Measurements from ENCODE around the gene TESK1. TPM values are rescaled to one million over a fixed set of nuclear protein-coding genes. Genes with fewer than 3 reads are reported as not detected.

The TESK1 gene
- total and polyA plus RNA-seq, 2 donors, result 9.3 to 32.8 TPM

GRCh38 chr9:35653611-35654010, 48.5 kb downstream of the TESK1 start:
- no peak overlapping the region for H3K27ac ChIP-seq (ENCODE audit: low read depth in 1 of 2, low read length in 1 of 2)
- 93% methylated on average over 2 of the region's 2 CpGs for WGBS

GRCh38 chr9:35656348-35656747, 51.3 kb downstream of the TESK1 start:
- no peak overlapping the region for H3K4me3 ChIP-seq (ENCODE audit: low read length in 2 of 2)
- peaks cover 14% of the 10 kb centered on the region in 2 donors for H3K36me3 ChIP-seq (ENCODE audit: control insufficient read depth in 2 of 2, insufficient read depth in 2 of 2, low read length in 1 of 2)
- peaks cover 40 to 64% of the 10 kb centered on the region in 2 donors for H3K4me1 ChIP-seq (ENCODE audit: control insufficient read depth in 2 of 2, insufficient read depth in 2 of 2, low read length in 2 of 2)
- H3K27me3 ChIP-seq (ENCODE audit: control insufficient read depth in 2 of 2, insufficient read depth in 1 of 2, low read length in 1 of 2), result peaks cover 0 to 2% of the 10 kb centered on the region in 2 donors
- DNase-seq (ENCODE audit: low read depth in 6 of 9, low spot score in 9 of 9), result no peak
- 79% methylated on average over 17 of the region's 17 CpGs for WGBS
- no peak overlapping the region for H3K27ac ChIP-seq (ENCODE audit: low read depth in 1 of 2, low read length in 1 of 2)
- H3K9me3 ChIP-seq (ENCODE audit: control insufficient read depth in 2 of 2, insufficient read depth in 1 of 2, low read length in 1 of 2), result no peaks in the 10 kb centered on the region

More at GRCh38 chr9:35653611-35654010, 48.5 kb downstream of the TESK1 start:
- Histone ChIP-seq H3K36me3 (ENCODE audit: control insufficient read depth in 2 of 2, insufficient read depth in 2 of 2, low read length in 1 of 2) (peaks cover 0 to 7% of the 10 kb centered on the region in 2 donors), H3K4me1 (ENCODE audit: control insufficient read depth in 2 of 2, insufficient read depth in 2 of 2, low read length in 2 of 2) (peaks cover 29 to 60% of the 10 kb centered on the region in 2 donors), H3K4me3 (ENCODE audit: low read length in 2 of 2) (no peak overlapping the region), H3K27me3 (ENCODE audit: control insufficient read depth in 2 of 2, insufficient read depth in 1 of 2, low read length in 1 of 2) (peaks cover 0 to 2% of the 10 kb centered on the region in 2 donors), H3K9me3 (ENCODE audit: control insufficient read depth in 2 of 2, insufficient read depth in 1 of 2, low read length in 1 of 2) (no peaks in the 10 kb centered on the region)
- DNase-seq (ENCODE audit: low read depth in 6 of 9, low spot score in 9 of 9), result no peak

DNA sequence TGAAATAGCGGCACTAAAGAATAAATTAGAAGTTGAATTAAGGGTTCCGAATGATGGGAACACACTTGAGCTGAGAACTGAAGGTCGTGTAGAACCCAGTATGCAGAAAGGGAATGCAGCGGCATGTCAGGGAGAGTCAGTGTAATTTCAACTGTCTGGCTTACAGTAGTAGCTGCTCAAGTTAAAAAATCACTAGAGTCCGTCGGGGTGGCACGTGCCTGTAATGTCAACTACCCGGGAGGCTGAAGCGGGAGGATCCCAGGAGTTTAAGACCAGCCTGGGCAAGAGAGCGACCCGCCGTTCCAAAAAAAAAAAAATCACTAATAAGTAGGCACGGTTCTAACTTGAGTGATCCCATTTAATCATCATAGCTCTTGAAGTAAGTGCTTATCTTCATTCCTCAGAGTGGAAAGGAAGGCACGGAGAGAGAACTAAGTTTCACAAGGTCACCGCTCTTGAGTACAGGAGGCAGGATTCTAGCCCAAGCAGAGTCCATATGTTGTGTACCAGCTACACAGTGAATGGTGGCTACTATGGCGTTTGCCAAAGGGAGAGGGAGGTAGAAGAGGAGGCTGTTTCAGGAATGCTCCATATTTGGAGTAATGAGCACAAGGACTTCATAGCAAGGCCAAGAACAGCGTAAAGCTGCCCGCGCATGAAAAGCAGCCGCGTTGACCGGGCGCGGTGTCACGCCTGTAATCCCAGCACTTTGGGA, 51.9 kb downstream of the TESK1 start:
- peak overlapping the region in 1 of 2 donors; percentile 88 for H3K4me3 ChIP-seq (ENCODE audit: low read length in 2 of 2)
- H3K4me1 ChIP-seq (ENCODE audit: control insufficient read depth in 2 of 2, insufficient read depth in 2 of 2, low read length in 2 of 2), result peaks cover 41 to 64% of the 10 kb centered on the region in 2 donors
- H3K27ac ChIP-seq (ENCODE audit: low read depth in 1 of 2, low read length in 1 of 2), result peak overlapping the region; percentile 81 to 93
- H3K9me3 ChIP-seq (ENCODE audit: control insufficient read depth in 2 of 2, insufficient read depth in 1 of 2, low read length in 1 of 2), result no peaks in the 10 kb centered on the region
- peaks cover 0 to 2% of the 10 kb centered on the region in 2 donors for H3K27me3 ChIP-seq (ENCODE audit: control insufficient read depth in 2 of 2, insufficient read depth in 1 of 2, low read length in 1 of 2)
- peak in 1 of 9 donors; percentile 38 for DNase-seq (ENCODE audit: low read depth in 6 of 9, low spot score in 9 of 9)
- H3K36me3 ChIP-seq (ENCODE audit: control insufficient read depth in 2 of 2, insufficient read depth in 2 of 2, low read length in 1 of 2), result peaks cover 15 to 19% of the 10 kb centered on the region in 2 donors
- WGBS, result 39% methylated on average over 25 of the region's 25 CpGs

GRCh38 chr9:35657546-35658136, 52.6 kb downstream of the TESK1 start, which contains the start of gene RMRP:
Gene RMRP (minus strand): TSS chr9:35658019.
- Histone ChIP-seq H3K27ac (ENCODE audit: low read depth in 1 of 2, low read length in 1 of 2) (peak within 1 kb of the TSS; percentile 93 to 95), H3K9me3 (ENCODE audit: control insufficient read depth in 2 of 2, insufficient read depth in 1 of 2, low read length in 1 of 2) (no peaks in the 10 kb centered on the region), H3K27me3 (ENCODE audit: control insufficient read depth in 2 of 2, insufficient read depth in 1 of 2, low read length in 1 of 2) (peaks cover 0 to 2% of the 10 kb centered on the region in 2 donors), H3K4me1 (ENCODE audit: control insufficient read depth in 2 of 2, insufficient read depth in 2 of 2, low read length in 2 of 2) (peaks cover 42 to 65% of the 10 kb centered on the region in 2 donors), H3K36me3 (ENCODE audit: control insufficient read depth in 2 of 2, insufficient read depth in 2 of 2, low read length in 1 of 2) (peaks cover 16 to 20% of the 10 kb centered on the region in 2 donors), H3K4me3 (ENCODE audit: low read length in 2 of 2) (peak within 1 kb of the TSS; percentile 64 to 88)
- WGBS, result under 1% methylated on average over 42 of the region's 42 CpGs
- peak; percentile 77 to 95 (median 81) for DNase-seq (ENCODE audit: low read depth in 6 of 9, low spot score in 9 of 9)

DNA sequence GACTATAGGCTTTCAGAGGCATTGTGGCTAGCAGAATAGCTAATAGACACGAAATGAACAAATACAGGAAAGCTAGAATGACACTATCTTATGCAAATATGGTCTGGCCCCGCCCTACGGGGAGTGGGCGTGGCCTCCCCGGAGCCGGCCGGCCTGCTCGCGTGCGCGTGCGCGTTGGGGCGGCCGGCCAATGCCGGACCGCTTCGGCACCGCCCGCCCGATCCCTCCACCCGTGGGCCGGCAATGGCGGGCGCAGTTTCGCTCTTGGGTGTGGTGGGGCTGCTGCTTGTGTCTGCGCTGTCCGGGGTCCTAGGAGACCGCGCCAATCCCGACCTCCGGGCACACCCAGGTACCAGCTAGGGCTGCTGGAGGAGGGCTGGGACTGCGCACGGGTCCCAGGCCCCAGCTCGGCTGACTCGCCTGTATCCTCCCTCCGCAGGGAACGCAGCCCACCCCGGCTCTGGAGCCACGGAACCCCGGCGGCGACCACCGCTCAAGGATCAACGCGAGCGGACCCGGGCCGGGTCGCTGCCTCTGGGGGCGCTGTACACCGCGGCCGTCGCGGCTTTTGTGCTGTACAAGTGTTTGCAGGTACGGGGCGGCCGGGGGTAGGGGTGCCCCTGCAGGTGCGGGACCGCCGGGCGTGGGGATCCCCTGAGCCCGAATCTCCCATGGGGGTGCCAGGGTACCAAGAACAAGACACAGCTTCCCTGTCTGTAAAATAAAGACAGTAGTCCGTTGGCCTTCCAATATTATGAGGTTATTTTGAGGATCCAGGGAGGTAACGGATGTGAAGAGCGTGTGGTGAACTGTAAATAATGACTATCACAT, 53.3 kb downstream of the TESK1 start, which contains the start of gene CCDC107:
Gene CCDC107 (plus strand): TSS at position 156 of the 831 bp plus-strand sequence. CDS start 88 bp downstream, at position 244.
- H3K4me1 ChIP-seq (ENCODE audit: control insufficient read depth in 2 of 2, insufficient read depth in 2 of 2, low read length in 2 of 2), result peaks cover 49 to 73% of the 10 kb centered on the region in 2 donors

DNA sequence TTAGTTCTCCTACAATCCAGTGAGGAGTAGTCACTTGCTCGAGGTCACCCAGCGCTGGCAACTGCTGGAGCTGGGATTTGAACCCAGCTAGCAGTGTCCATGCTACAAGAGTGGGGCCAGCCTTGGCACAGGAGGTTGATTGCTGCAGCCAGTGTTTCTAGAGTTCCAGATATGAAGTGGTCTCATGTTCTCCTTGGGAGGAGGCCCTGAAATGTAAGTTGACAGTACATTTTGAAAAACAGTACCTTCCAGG, 53.8 kb downstream of the TESK1 start:
- Histone ChIP-seq H3K27me3 (ENCODE audit: control insufficient read depth in 2 of 2, insufficient read depth in 1 of 2, low read length in 1 of 2) (peaks cover 0 to 2% of the 10 kb centered on the region in 2 donors), H3K27ac (ENCODE audit: low read depth in 1 of 2, low read length in 1 of 2) (peak overlapping the region; percentile 93 to 95), H3K4me3 (ENCODE audit: low read length in 2 of 2) (peak overlapping the region; percentile 64 to 88), H3K4me1 (ENCODE audit: control insufficient read depth in 2 of 2, insufficient read depth in 2 of 2, low read length in 2 of 2) (peaks cover 49 to 74% of the 10 kb centered on the region in 2 donors), H3K9me3 (ENCODE audit: control insufficient read depth in 2 of 2, insufficient read depth in 1 of 2, low read length in 1 of 2) (no peaks in the 10 kb centered on the region), H3K36me3 (ENCODE audit: control insufficient read depth in 2 of 2, insufficient read depth in 2 of 2, low read length in 1 of 2) (peaks cover 16 to 25% of the 10 kb centered on the region in 2 donors)
- DNase-seq (ENCODE audit: low read depth in 6 of 9, low spot score in 9 of 9), result no peak
- 5% methylated on average over 2 of the region's 2 CpGs for WGBS

More for the DNA sequence above, 53.3 kb downstream of the TESK1 start, which contains the start of gene CCDC107:
- Histone ChIP-seq H3K4me3 (ENCODE audit: low read length in 2 of 2) (peak within 1 kb of the TSS; percentile 64 to 88), H3K27me3 (ENCODE audit: control insufficient read depth in 2 of 2, insufficient read depth in 1 of 2, low read length in 1 of 2) (peaks cover 0 to 2% of the 10 kb centered on the region in 2 donors), H3K27ac (ENCODE audit: low read depth in 1 of 2, low read length in 1 of 2) (peak within 1 kb of the TSS; percentile 93 to 95), H3K36me3 (ENCODE audit: control insufficient read depth in 2 of 2, insufficient read depth in 2 of 2, low read length in 1 of 2) (peaks cover 16 to 25% of the 10 kb centered on the region in 2 donors), H3K9me3 (ENCODE audit: control insufficient read depth in 2 of 2, insufficient read depth in 1 of 2, low read length in 1 of 2) (no peaks in the 10 kb centered on the region)
- WGBS, result under 1% methylated on average over 67 of the region's 67 CpGs
- peak in 7 of 9 donors; percentile 67 to 86 (median 74) for DNase-seq (ENCODE audit: low read depth in 6 of 9, low spot score in 9 of 9)

GRCh38 chr9:35659340-35659739, 54.3 kb downstream of the TESK1 start:
- DNase-seq (ENCODE audit: low read depth in 6 of 9, low spot score in 9 of 9), result no peak
- Histone ChIP-seq H3K36me3 (ENCODE audit: control insufficient read depth in 2 of 2, insufficient read depth in 2 of 2, low read length in 1 of 2) (peaks cover 16 to 25% of the 10 kb centered on the region in 2 donors), H3K4me1 (ENCODE audit: control insufficient read depth in 2 of 2, insufficient read depth in 2 of 2, low read length in 2 of 2) (peaks cover 47 to 78% of the 10 kb centered on the region in 2 donors), H3K27me3 (ENCODE audit: control insufficient read depth in 2 of 2, insufficient read depth in 1 of 2, low read length in 1 of 2) (peaks cover 0 to 2% of the 10 kb centered on the region in 2 donors), H3K4me3 (ENCODE audit: low read length in 2 of 2) (peak overlapping the region; percentile 64 to 88), H3K27ac (ENCODE audit: low read depth in 1 of 2, low read length in 1 of 2) (peak overlapping the region in 1 of 2 donors; percentile 93), H3K9me3 (ENCODE audit: control insufficient read depth in 2 of 2, insufficient read depth in 1 of 2, low read length in 1 of 2) (no peaks in the 10 kb centered on the region)
- 86% methylated on average over 3 of the region's 3 CpGs for WGBS

All from thymus (tissue), 11 donors.